Measurements from ENCODE around the gene INSRR. TPM values are rescaled to one million over a fixed set of nuclear protein-coding genes. Genes with fewer than 3 reads are reported as not detected.

Gene INSRR
- polyA plus RNA-seq, 2 of the 4 experiments (the other 2 are of a cell fraction) = not detected

GRCh38 chr1:156844102-156844501 is 14.8 kb downstream of the INSRR start:
- FAIRE-seq (no peak), ATAC-seq (no peak), DNase-seq (ENCODE audit: low read depth in 1 of 2, low spot score in 1 of 2) (no peak)
- no peak overlapping the region for H3K27ac ChIP-seq
- H3K9me3 ChIP-seq = no peaks in the 10 kb centered on the region
- ChIA-PET POLR2A (no interaction called here), CTCF (interaction anchor here (0.7 to 8.4 kb wide), 5 partner anchors 10 to 398 kb away, joined by 3 to 289 read pairs (median 5); partner anchors contain the start of genes INSRR and NTRK1)
- no peak overlapping the region for H3K4me2 ChIP-seq
- no peaks in the 10 kb centered on the region for H3K4me1 ChIP-seq
- TF ChIP-seq FOSB (CRISPR knock-in tag; IDR thresholded peaks at IDR 0.05) (no peak), SREBF2 (IDR thresholded peaks at IDR 0.05) (no peak), PHF8 (IDR thresholded peaks at IDR 0.05; ENCODE audit: borderline replicate concordance, low read depth) (no peak)
- no peak overlapping the region for H3K4me3 ChIP-seq
- 73% methylated on average over 6 of the region's 6 CpGs for WGBS (ENCODE audit: missing lambda C conversion rate)

- no peak overlapping the region for H3K27ac ChIP-seq
- WGBS (ENCODE audit: missing lambda C conversion rate) = 41% methylated on average over 9 of the region's 9 CpGs
- FAIRE-seq (no peak), DNase-seq (ENCODE audit: low read depth in 1 of 2, low spot score in 1 of 2) (no peak), ATAC-seq (no peak)
- H3K4me2 ChIP-seq = no peak overlapping the region
- H3K9me3 ChIP-seq = no peaks in the 10 kb centered on the region
- no peak for TF ChIP-seq BCL3 (IDR thresholded peaks at IDR 0.05)
- TF ChIP-seq HMGXB4 (CRISPR knock-in tag; IDR thresholded peaks at IDR 0.05; ENCODE audit: borderline replicate concordance) = no peak
- TF ChIP-seq CBX8 (IDR thresholded peaks at IDR 0.05) = no peak
- no peak for TF ChIP-seq FOSL2 (IDR thresholded peaks at IDR 0.05)
- TF ChIP-seq FOSL2 (CRISPR knock-in tag; IDR thresholded peaks at IDR 0.05) = no peak
- no peak for TF ChIP-seq JUNB (IDR thresholded peaks at IDR 0.05)
- TF ChIP-seq CBX2 (IDR thresholded peaks at IDR 0.05; ENCODE audit: borderline replicate concordance, low read depth) = no peak
- no peak for TF ChIP-seq SMC3 (IDR thresholded peaks at IDR 0.05)
- no peak for TF ChIP-seq PHF8 (IDR thresholded peaks at IDR 0.05; ENCODE audit: borderline replicate concordance, low read depth)
- TF ChIP-seq REST (IDR thresholded peaks at IDR 0.05) = no peak
- no peak for TF ChIP-seq HOXA7 (CRISPR knock-in tag; IDR thresholded peaks at IDR 0.05)
- TF ChIP-seq E2F6 (IDR thresholded peaks at IDR 0.05; ENCODE audit: borderline replicate concordance, low read depth) = no peak
- TF ChIP-seq POLR2A (IDR thresholded peaks at IDR 0.05; ENCODE audit: low read length) = no peak
- no peak for TF ChIP-seq HEYL (CRISPR knock-in tag; IDR thresholded peaks at IDR 0.05)
- no peak for TF ChIP-seq RAD21 (conservative IDR thresholded peaks at IDR 0.05 in 1 of 2, IDR thresholded peaks at IDR 0.05 in 1 of 2)
- TF ChIP-seq ZFP36 (IDR thresholded peaks at IDR 0.05; ENCODE audit: borderline replicate concordance, partially characterized antibody) = no peak
- no peak for TF ChIP-seq RFX5 (IDR thresholded peaks at IDR 0.05)
- no peak for TF ChIP-seq MAX (IDR thresholded peaks at IDR 0.05)
- no peak for TF ChIP-seq HDAC2 (IDR thresholded peaks at IDR 0.05)
- TF ChIP-seq CEBPB (IDR thresholded peaks at IDR 0.05) = no peak
- TF ChIP-seq FOSB (CRISPR knock-in tag; IDR thresholded peaks at IDR 0.05) = no peak
- H3K4me1 ChIP-seq = no peaks in the 10 kb centered on the region
- no peak overlapping the region for H3K4me3 ChIP-seq
- POLR2A ChIA-PET = no interaction called here
- CTCF ChIA-PET = interaction anchor here (0.8 to 8.4 kb wide), 2 partner anchors 12 to 84 kb away, joined by 3 to 289 read pairs; partner anchors contain the start of genes INSRR and NTRK1
These were observed 16.2 kb downstream of the INSRR start for GRCh38 chr1:156842618-156843300.

All from A549 (cell line).